Naive B cell (primary cell): ENCODE measurements around the gene NUCKS1. TPM values are rescaled to one million over a fixed set of nuclear protein-coding genes. Genes with fewer than 3 reads are reported as not detected.

Experiments used
- ATAC-seq, 2 donors: fragments of 150-1000 bp; cut with Tn5 transposase; 2 replicates each; pipeline ENCODE4 v1.10.0; 2021; ENCODE audit warnings: low read depth in 2 of 2, mild to moderate bottlenecking in 2 of 2, moderate library complexity in 2 of 2
- DNase-seq: peaks from one replicate; pipeline ENCODE4 v3.0.0; 2022
- H3K27ac Mint-ChIP-seq, 6 donors: one replicate each; pipeline ENCODE4 v1.8.0; 2020 to 2022; ENCODE audit warnings: mild to moderate bottlenecking in 6 of 6, mixed read lengths in 6 of 6, moderate library complexity in 5 of 6, inconsistent platforms in 2 of 6
- H3K27me3 Mint-ChIP-seq, 3 donors: one replicate each; pipeline ENCODE4 v1.8.0; 2021 to 2022; ENCODE audit warnings: mixed read lengths in 3 of 3, mild to moderate bottlenecking in 1 of 3
- H3K36me3 Mint-ChIP-seq, 2 donors: one replicate each; pipeline ENCODE4 v1.8.0; 2020 to 2022; ENCODE audit warnings: mixed read lengths in 2 of 2, inconsistent platforms in 1 of 2, mild to moderate bottlenecking in 1 of 2
- H3K4me1 Mint-ChIP-seq, 3 donors: one replicate each; pipeline ENCODE4 v1.8.0; 2020 to 2022; ENCODE audit warnings: mixed read lengths in 3 of 3, inconsistent platforms in 1 of 3, mild to moderate bottlenecking in 1 of 3, moderate library complexity in 1 of 3
- H3K4me3 Mint-ChIP-seq, 8 donors: one replicate each; pipeline ENCODE4 v1.8.0; 2020 to 2022; ENCODE audit warnings: mild to moderate bottlenecking in 8 of 8, mixed read lengths in 8 of 8, moderate library complexity in 8 of 8, inconsistent platforms in 2 of 8
- H3K9me3 Mint-ChIP-seq, 7 donors: one replicate each; pipeline ENCODE4 v1.8.0; 2020 to 2022; ENCODE audit warnings: mixed read lengths in 7 of 7, mild to moderate bottlenecking in 5 of 7, inconsistent platforms in 2 of 7, moderate library complexity in 1 of 7
- polyA plus RNA-seq, 6 donors: library from polyadenylated mRNA; unstranded; fragments of 300-500 nt; fragmentation: Illumina TruSeq; gene quantifications; one replicate each; pipeline ENCODE4 v1.2.3, GENCODE V29; 2021; ENCODE audit warnings: low read depth in 6 of 6

Gene NUCKS1
- 10 to 100 TPM in 5 of 6 donors, 1 to 10 TPM in 1; 4.9 to 18.9 (median 16.2) TPM for polyA plus RNA-seq

- H3K36me3 Mint-ChIP-seq, result peaks cover 0 to 8% of the 10 kb centered on the region in 2 donors
- no peaks in the 10 kb centered on the region for H3K9me3 Mint-ChIP-seq
- peak; percentile 76 for ATAC-seq
- H3K27me3 Mint-ChIP-seq, result no peaks in the 10 kb centered on the region
- peak within 1 kb of the TSS; percentile 89 to 100 (median 96) for H3K4me3 Mint-ChIP-seq
- peak within 1 kb of the TSS; percentile 98 to 100 (median 99) for H3K27ac Mint-ChIP-seq
- peak; percentile 97 for DNase-seq
- H3K4me1 Mint-ChIP-seq, result peaks cover 15 to 43% (median 34%) of the 10 kb centered on the region in 3 donors
Measured at GRCh38 chr1:205750138-205751035, at the start of gene NUCKS1. NUCKS1 (minus strand) TSS chr1:205750182; CDS start chr1:205749973, 209 bp downstream.

- no peak for DNase-seq
- Mint-ChIP-seq H3K4me3 (no peak overlapping the region), H3K36me3 (peaks cover 0 to 31% of the 10 kb centered on the region in 2 donors), H3K9me3 (no peaks in the 10 kb centered on the region), H3K4me1 (peaks cover 10 to 15% (median 14%) of the 10 kb centered on the region in 3 donors), H3K27ac (peak overlapping the region in 1 of 6 donors; percentile 37), H3K27me3 (no peaks in the 10 kb centered on the region)
- ATAC-seq, result no peak
Measured at GRCh38 chr1:205798577-205798976, 48.6 kb upstream of the NUCKS1 start.

GRCh38 chr1:205797168-205797567 is 47.2 kb upstream of the NUCKS1 start:
- Mint-ChIP-seq H3K36me3 (peaks cover 0 to 40% of the 10 kb centered on the region in 2 donors), H3K27me3 (no peaks in the 10 kb centered on the region), H3K9me3 (no peaks in the 10 kb centered on the region), H3K27ac (no peak overlapping the region), H3K4me3 (no peak overlapping the region), H3K4me1 (peaks cover 10 to 17% (median 17%) of the 10 kb centered on the region in 3 donors)
- ATAC-seq, result no peak
- no peak for DNase-seq

- Mint-ChIP-seq H3K4me1 (peaks cover 10 to 18% (median 17%) of the 10 kb centered on the region in 3 donors), H3K27ac (peak overlapping the region in 2 of 6 donors; percentile 15 to 28), H3K9me3 (no peaks in the 10 kb centered on the region), H3K27me3 (no peaks in the 10 kb centered on the region), H3K4me3 (no peak overlapping the region), H3K36me3 (peaks cover 0 to 55% of the 10 kb centered on the region in 2 donors)
- DNase-seq (no peak), ATAC-seq (peak in 1 of 2 donors; percentile 41)
Measured at GRCh38 chr1:205794011-205794730, 44.2 kb upstream of the NUCKS1 start.

GRCh38 chr1:205792961-205793673 is 43.1 kb upstream of the NUCKS1 start:
- DNase-seq (no peak), ATAC-seq (no peak)
- Mint-ChIP-seq H3K36me3 (peaks cover 0 to 46% of the 10 kb centered on the region in 2 donors), H3K27ac (peak overlapping the region in 1 of 6 donors; percentile 86), H3K9me3 (no peaks in the 10 kb centered on the region), H3K27me3 (no peaks in the 10 kb centered on the region), H3K4me1 (peaks cover 10 to 18% (median 17%) of the 10 kb centered on the region in 3 donors), H3K4me3 (peak overlapping the region in 1 of 8 donors; percentile 12)

GRCh38 chr1:205792481-205792881 is 42.5 kb upstream of the NUCKS1 start:
- H3K27me3 Mint-ChIP-seq, result no peaks in the 10 kb centered on the region
- H3K9me3 Mint-ChIP-seq, result no peaks in the 10 kb centered on the region
- peaks cover 0 to 40% of the 10 kb centered on the region in 2 donors for H3K36me3 Mint-ChIP-seq
- DNase-seq (no peak), ATAC-seq (no peak)
- H3K4me3 Mint-ChIP-seq, result no peak overlapping the region
- no peak overlapping the region for H3K27ac Mint-ChIP-seq
- peaks cover 10 to 18% (median 17%) of the 10 kb centered on the region in 3 donors for H3K4me1 Mint-ChIP-seq

- H3K9me3 Mint-ChIP-seq, result no peaks in the 10 kb centered on the region
- H3K4me3 Mint-ChIP-seq, result no peak overlapping the region
- ATAC-seq (peak; percentile 87 to 93), DNase-seq (peak; percentile 47)
- H3K36me3 Mint-ChIP-seq, result peaks cover 0 to 33% of the 10 kb centered on the region in 2 donors
- peak overlapping the region in 1 of 6 donors; percentile 29 for H3K27ac Mint-ChIP-seq
- H3K4me1 Mint-ChIP-seq, result peaks cover 10 to 18% (median 17%) of the 10 kb centered on the region in 3 donors
- no peaks in the 10 kb centered on the region for H3K27me3 Mint-ChIP-seq
Measured at GRCh38 chr1:205791568-205792180, 41.7 kb upstream of the NUCKS1 start.

GRCh38 chr1:205787287-205787916 is 37.4 kb upstream of the NUCKS1 start:
- H3K9me3 Mint-ChIP-seq, result no peaks in the 10 kb centered on the region
- ATAC-seq (no peak), DNase-seq (no peak)
- no peaks in the 10 kb centered on the region for H3K27me3 Mint-ChIP-seq
- H3K36me3 Mint-ChIP-seq, result peaks cover 0 to 15% of the 10 kb centered on the region in 2 donors
- peaks cover 0 to 4% (median 0%) of the 10 kb centered on the region in 3 donors for H3K4me1 Mint-ChIP-seq
- H3K4me3 Mint-ChIP-seq, result no peak overlapping the region
- peak overlapping the region in 1 of 6 donors; percentile 57 for H3K27ac Mint-ChIP-seq

- Mint-ChIP-seq H3K4me3 (no peak overlapping the region), H3K27ac (no peak overlapping the region), H3K27me3 (no peaks in the 10 kb centered on the region), H3K4me1 (peaks cover 0 to 1% (median 0%) of the 10 kb centered on the region in 3 donors), H3K9me3 (no peaks in the 10 kb centered on the region), H3K36me3 (peaks cover 0 to 15% of the 10 kb centered on the region in 2 donors)
- ATAC-seq, result no peak
- DNase-seq, result no peak
Measured at GRCh38 chr1:205786601-205787000, 36.6 kb upstream of the NUCKS1 start.

GRCh38 chr1:205785446-205785845 is 35.5 kb upstream of the NUCKS1 start:
- peak overlapping the region in 1 of 6 donors; percentile 80 for H3K27ac Mint-ChIP-seq

GRCh38 chr1:205783904-205784303 is 33.9 kb upstream of the NUCKS1 start:
- peak overlapping the region in 1 of 6 donors; percentile 66 for H3K27ac Mint-ChIP-seq
- H3K9me3 Mint-ChIP-seq, result no peaks in the 10 kb centered on the region
- H3K4me1 Mint-ChIP-seq, result peaks cover 2% of the 10 kb centered on the region in 3 donors
- ATAC-seq (no peak), DNase-seq (no peak)
- H3K27me3 Mint-ChIP-seq, result no peaks in the 10 kb centered on the region
- H3K36me3 Mint-ChIP-seq, result no peaks in the 10 kb centered on the region
- no peak overlapping the region for H3K4me3 Mint-ChIP-seq

More at GRCh38 chr1:205785446-205785845, 35.5 kb upstream of the NUCKS1 start:
- H3K9me3 Mint-ChIP-seq, result no peaks in the 10 kb centered on the region
- H3K36me3 Mint-ChIP-seq, result peaks cover 0 to 10% of the 10 kb centered on the region in 2 donors
- DNase-seq, result no peak
- no peak overlapping the region for H3K4me3 Mint-ChIP-seq
- H3K4me1 Mint-ChIP-seq, result no peaks in the 10 kb centered on the region
- no peaks in the 10 kb centered on the region for H3K27me3 Mint-ChIP-seq
- ATAC-seq, result no peak

GRCh38 chr1:205783433-205783795 is 33.4 kb upstream of the NUCKS1 start:
- H3K4me1 Mint-ChIP-seq, result peaks cover 5 to 7% (median 6%) of the 10 kb centered on the region in 3 donors
- DNase-seq, result no peak
- ATAC-seq, result no peak
- H3K4me3 Mint-ChIP-seq, result no peak overlapping the region
- H3K9me3 Mint-ChIP-seq, result no peaks in the 10 kb centered on the region
- H3K27ac Mint-ChIP-seq, result no peak overlapping the region
- H3K27me3 Mint-ChIP-seq, result no peaks in the 10 kb centered on the region
- no peaks in the 10 kb centered on the region for H3K36me3 Mint-ChIP-seq
